ENCODE results near the gene SHANK1. TPM values are rescaled to one million over a fixed set of nuclear protein-coding genes. Genes with fewer than 3 reads are reported as not detected.

The SHANK1 gene
- total and polyA plus RNA-seq, 9 donors, result 0.20 to 11.1 (median 2.5) TPM

- Histone ChIP-seq H3K4me3 (no peak overlapping the region), H3K27me3 (no peaks in the 10 kb centered on the region), H3K4me1 (ENCODE audit: insufficient read depth) (no peaks in the 10 kb centered on the region), H3K9me3 (no peaks in the 10 kb centered on the region), H3K27ac (no peak overlapping the region), H3K36me3 (no peaks in the 10 kb centered on the region)
- 77 to 87% (median 83%) methylated on average over 7 of the region's 7 CpGs for WGBS, 3 donors
- no peak for DNase-seq
- TF ChIP-seq EP300 (IDR thresholded peaks at IDR 0.05), result no peak
- no peak for TF ChIP-seq CTCF (IDR thresholded peaks at IDR 0.05)
- no peak for TF ChIP-seq POLR2A (IDR thresholded peaks at IDR 0.05)
- intact Hi-C loops (cut with DNase I), result no loop called here
These were observed 91.1 kb downstream of the SHANK1 start for GRCh38 chr19:50628551-50628950.

GRCh38 chr19:50628146-50628545, 91.5 kb downstream of the SHANK1 start:
- H3K27me3 ChIP-seq, result no peaks in the 10 kb centered on the region
- no peaks in the 10 kb centered on the region for H3K36me3 ChIP-seq
- no peak for TF ChIP-seq CTCF (IDR thresholded peaks at IDR 0.05)
- TF ChIP-seq POLR2A (IDR thresholded peaks at IDR 0.05), result no peak
- no peak for TF ChIP-seq EP300 (IDR thresholded peaks at IDR 0.05)
- no peaks in the 10 kb centered on the region for H3K9me3 ChIP-seq
- DNase-seq, result no peak
- no peak overlapping the region for H3K4me3 ChIP-seq
- intact Hi-C loops (cut with DNase I), result no loop called here
- no peaks in the 10 kb centered on the region for H3K4me1 ChIP-seq (ENCODE audit: insufficient read depth)
- H3K27ac ChIP-seq, result no peak overlapping the region
- 85 to 89% (median 86%) methylated on average over 5 of the region's 5 CpGs for WGBS, 3 donors

- WGBS, 3 donors, result 57 to 68% (median 63%) methylated on average over 4 of the region's 4 CpGs
- Histone ChIP-seq H3K4me3 (no peak overlapping the region), H3K36me3 (no peaks in the 10 kb centered on the region), H3K9me3 (no peaks in the 10 kb centered on the region), H3K27ac (no peak overlapping the region), H3K27me3 (no peaks in the 10 kb centered on the region), H3K4me1 (ENCODE audit: insufficient read depth) (no peaks in the 10 kb centered on the region)
- TF ChIP-seq EP300 (IDR thresholded peaks at IDR 0.05) (no peak), POLR2A (IDR thresholded peaks at IDR 0.05) (no peak), CTCF (IDR thresholded peaks at IDR 0.05) (no peak)
- DNase-seq, result no peak
- intact Hi-C loops (cut with DNase I), result no loop called here
These were observed 92.8 kb downstream of the SHANK1 start for GRCh38 chr19:50626795-50627194.

- H3K9me3 ChIP-seq, result no peaks in the 10 kb centered on the region
- no peak overlapping the region for H3K27ac ChIP-seq
- no peak overlapping the region for H3K4me3 ChIP-seq
- no peak for DNase-seq
- no peak for TF ChIP-seq EP300 (IDR thresholded peaks at IDR 0.05)
- no peak for TF ChIP-seq POLR2A (IDR thresholded peaks at IDR 0.05)
- no peak for TF ChIP-seq CTCF (IDR thresholded peaks at IDR 0.05)
- H3K27me3 ChIP-seq, result no peaks in the 10 kb centered on the region
- H3K4me1 ChIP-seq (ENCODE audit: insufficient read depth), result no peaks in the 10 kb centered on the region
- intact Hi-C loops (cut with DNase I), result no loop called here
- 56% methylated on average over 4 of the region's 4 CpGs for WGBS, 3 donors
- H3K36me3 ChIP-seq, result no peaks in the 10 kb centered on the region
These were observed 93.6 kb downstream of the SHANK1 start for GRCh38 chr19:50626011-50626410.
